Activated T-cell treated with anti-CD3 and anti-CD28 coated beads for 4 hours (primary cell): Measurements from ENCODE around the gene ADRA2C.

Source experiments
- DNase-seq: peaks from one replicate; pipeline ENCODE4 v3.0.0-alpha.2; 2020

Gene ADRA2C

DNA sequence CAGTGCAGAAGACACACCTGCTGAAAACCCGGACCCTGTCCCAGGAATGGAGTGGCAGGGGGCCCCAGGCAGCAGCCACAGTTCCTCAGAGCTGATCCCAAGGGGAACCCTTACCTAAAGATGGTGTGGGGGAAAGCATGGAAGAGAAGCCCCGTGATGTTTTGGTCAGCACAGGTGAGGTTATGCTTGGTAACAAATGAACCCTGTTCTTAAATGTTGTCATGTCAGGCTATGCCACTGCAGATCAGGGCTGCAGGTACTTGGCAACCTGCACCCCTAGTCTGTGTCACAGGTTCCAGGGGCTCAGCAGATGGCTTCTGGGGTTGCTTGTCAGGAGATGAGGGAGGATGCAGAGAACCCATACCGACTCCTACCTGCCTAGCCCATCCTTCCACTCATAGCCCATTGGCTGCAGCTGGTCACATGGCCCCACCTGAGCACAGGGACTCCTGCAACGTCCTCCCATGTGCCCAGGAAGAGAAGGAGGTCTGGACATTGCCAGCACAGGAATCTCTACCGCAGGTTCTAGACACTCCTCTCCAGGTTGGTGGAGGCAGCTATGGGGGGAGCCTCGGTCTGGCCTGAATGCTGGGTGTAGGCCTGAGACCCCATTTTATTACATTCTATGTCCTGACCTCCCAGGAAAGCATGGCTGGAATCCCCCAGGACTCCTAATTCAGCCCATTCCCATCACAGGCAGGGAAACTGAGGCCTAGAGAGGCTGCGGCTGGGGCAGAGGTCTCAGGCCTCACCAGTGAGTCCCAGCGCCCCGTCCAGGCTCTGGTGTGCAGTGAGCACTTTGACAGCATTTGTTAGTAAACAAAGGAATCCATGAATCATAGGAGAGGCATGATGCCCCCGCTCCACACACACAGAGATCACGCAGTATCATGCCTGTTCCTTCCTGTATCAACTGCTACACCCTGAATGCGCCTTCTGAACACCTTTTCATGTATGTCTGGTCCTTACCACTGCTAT, 51.1 kb downstream of the ADRA2C start:
- no peak for DNase-seq
